NB4 (cell line): ENCODE measurements around the gene F2RL1.
A peak's percentile ranks its signal among the peaks of the same experiment; 100 is the strongest.
"Not testable (repeated sequence)": the region's sequence is repeated elsewhere in the genome, so short reads cannot be mapped to it uniquely, and the experiment has no call there.

Source experiments
- DNase-seq: peaks from one replicate; pipeline ENCODE4 v3.0.0; 2010; ENCODE audit warnings: low read depth
- H3K4me3 ChIP-seq: one replicate; pipeline ENCODE4 v1.5.1; 2011; ENCODE audit warnings: mild to moderate bottlenecking, low read depth, low read length, moderate library complexity
- CTCF ChIP-seq: IDR thresholded peaks from one replicate; pipeline ENCODE4 v1.5.1; 2012; ENCODE audit warnings: low read depth, low read length
- MYC ChIP-seq: IDR thresholded peaks from 2 replicates; pipeline ENCODE4 v1.6.1; 2011; ENCODE audit warnings: low read depth, low read length
- POLR2A ChIP-seq: IDR thresholded peaks from 2 replicates; pipeline ENCODE4 v1.6.1; 2011; ENCODE audit warnings: mild to moderate bottlenecking; ENCODE audit not compliant: insufficient read length; ENCODE audit errors: extremely low read depth
- TF ChIP-seq, protein P1 (sequence below): IDR thresholded peaks from 2 replicates; pipeline ENCODE4 v1.6.1; 2011; ENCODE audit warnings: low read depth, low read length

F2RL1 gene

GRCh38 chr5:76818844-76819831 lies at the start of gene F2RL1:
Gene F2RL1 (plus strand): TSS chr5:76819030. CDS start chr5:76819183, 153 bp downstream.
- TF ChIP-seq MYC (no peak), POLR2A (no peak)
- TF ChIP-seq, protein P1, sequence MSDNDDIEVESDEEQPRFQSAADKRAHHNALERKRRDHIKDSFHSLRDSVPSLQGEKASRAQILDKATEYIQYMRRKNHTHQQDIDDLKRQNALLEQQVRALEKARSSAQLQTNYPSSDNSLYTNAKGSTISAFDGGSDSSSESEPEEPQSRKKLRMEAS = no peak
- no peak for DNase-seq

GRCh38 chr5:76771041-76771440 lies 47.8 kb upstream of the F2RL1 start:
- not testable (repeated sequence) for DNase-seq, H3K4me3 ChIP-seq

More at GRCh38 chr5:76818844-76819831, at the start of gene F2RL1:
- no peak within 1 kb of the TSS for H3K4me3 ChIP-seq

DNA sequence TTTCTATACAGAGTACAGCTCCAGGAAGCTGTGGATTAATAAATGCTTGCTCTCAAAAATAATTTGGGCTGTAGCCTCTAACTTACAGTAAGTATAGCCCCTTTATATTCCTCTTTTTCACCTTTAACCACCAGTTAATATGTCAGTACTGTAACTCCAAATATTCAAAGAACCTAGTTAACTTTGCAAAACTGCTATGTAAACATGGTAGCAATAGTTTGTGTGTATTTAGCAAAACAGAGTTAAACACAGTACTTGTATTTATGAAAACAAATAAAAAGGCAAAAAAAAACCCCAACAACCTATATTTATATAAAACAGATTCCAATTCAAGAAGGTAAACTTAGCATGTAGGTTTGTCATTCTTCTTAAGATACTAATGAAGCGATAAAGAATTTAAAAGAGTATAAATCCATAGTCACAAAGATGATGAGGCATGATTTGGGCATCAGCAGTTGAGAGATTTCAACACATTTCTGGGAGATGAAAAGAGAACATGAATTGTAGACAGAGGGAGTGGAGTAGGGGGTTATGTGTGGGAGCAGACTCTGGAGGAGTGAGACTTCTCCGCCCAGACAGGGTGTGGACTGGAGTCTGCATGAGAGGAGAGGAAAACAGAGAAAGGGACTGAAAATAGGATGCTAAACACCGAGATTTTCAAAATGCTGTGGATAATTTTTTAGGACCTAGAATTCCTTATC lies 47.0 kb upstream of the F2RL1 start:
- TF ChIP-seq POLR2A = no peak
- TF ChIP-seq MYC = no peak
- TF ChIP-seq, protein P1 = no peak
- no peak for TF ChIP-seq CTCF
- no peak overlapping the region for H3K4me3 ChIP-seq
- peak; percentile 9 for DNase-seq

DNA sequence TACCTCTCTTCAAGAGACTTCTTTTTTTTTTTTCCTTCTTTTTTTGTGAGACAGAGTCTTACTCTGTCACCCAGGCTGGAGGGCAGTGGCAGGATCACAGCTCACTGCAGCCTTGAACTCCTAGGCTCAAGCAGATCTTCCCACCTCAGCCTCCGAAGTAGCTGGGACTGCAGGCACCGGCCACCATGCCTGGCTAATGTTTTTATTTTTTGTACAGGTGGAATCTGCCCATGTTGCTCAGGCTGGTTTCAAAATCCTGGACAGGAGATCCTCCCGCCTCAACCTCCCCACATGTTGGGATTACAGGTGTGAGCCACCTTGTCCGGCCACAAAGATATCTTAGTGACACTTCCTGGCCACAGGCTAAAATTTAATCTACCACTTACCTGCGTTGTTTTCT lies 42.9 kb upstream of the F2RL1 start:
- TF ChIP-seq POLR2A (no peak), MYC (no peak), CTCF (no peak)
- TF ChIP-seq, protein P1 = no peak
- H3K4me3 ChIP-seq = no peak overlapping the region
- no peak for DNase-seq

GRCh38 chr5:76776391-76776790 lies 42.4 kb upstream of the F2RL1 start:
- DNase-seq = no peak
- no peak for TF ChIP-seq POLR2A
- no peak for TF ChIP-seq CTCF
- no peak for TF ChIP-seq MYC
- TF ChIP-seq, protein P1 = no peak
- no peak overlapping the region for H3K4me3 ChIP-seq

DNA sequence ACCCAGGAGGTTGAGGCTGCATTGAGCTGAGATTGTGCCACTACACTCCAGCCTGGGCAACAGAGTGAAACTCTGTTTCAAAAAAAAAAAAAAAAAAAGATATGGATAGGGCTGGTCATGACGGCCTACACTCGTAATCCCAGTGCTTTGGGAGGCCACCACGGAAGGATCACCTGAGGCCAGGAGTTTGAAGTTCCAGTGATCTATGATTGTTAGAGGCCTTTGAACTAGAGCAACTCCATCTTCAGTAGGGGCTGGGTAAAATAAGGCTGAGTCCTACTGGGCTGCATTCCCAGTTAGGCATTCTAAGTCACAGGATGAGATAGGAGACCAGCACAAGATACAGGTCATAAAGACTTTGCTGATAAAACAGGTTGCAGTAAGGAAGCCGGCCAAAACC lies 38.2 kb upstream of the F2RL1 start:
- DNase-seq, H3K4me3 ChIP-seq: not testable (repeated sequence)

GRCh38 chr5:76781775-76782174 lies 37.1 kb upstream of the F2RL1 start:
- DNase-seq = no peak
- no peak overlapping the region for H3K4me3 ChIP-seq
- TF ChIP-seq POLR2A (no peak), CTCF (no peak), MYC (no peak)
- TF ChIP-seq, protein P1 = no peak
